Measurements from ENCODE around the gene CSMD2.

Gene CSMD2

GRCh38 chr1:33848205-33848937, 316.7 kb downstream of the CSMD2 start:
- H3K36me3 ChIP-seq (ENCODE audit: control insufficient read depth, insufficient read depth, low read length) = no peaks in the 10 kb centered on the region
- peaks cover 2% of the 10 kb centered on the region; the same call in 1 of the 2 replicates for H3K4me1 ChIP-seq (ENCODE audit: control insufficient read depth, insufficient read depth, low read length)
- H3K4me3 ChIP-seq (ENCODE audit: low read length) = no peak overlapping the region
- no peaks in the 10 kb centered on the region for H3K9me3 ChIP-seq (ENCODE audit: control insufficient read depth, insufficient read depth, low read length)
- no peak overlapping the region for H3K27ac ChIP-seq (ENCODE audit: low read length)
- no peak for DNase-seq (ENCODE audit: low read depth, low spot score)
- H3K27me3 ChIP-seq (ENCODE audit: control insufficient read depth, insufficient read depth, low read length) = no peaks in the 10 kb centered on the region
- no CpG with 5 or more reads among the region's 4 CpGs for WGBS (ENCODE audit: insufficient coverage, insufficient read length)

GRCh38 chr1:33846861-33847260, 318.2 kb downstream of the CSMD2 start:
- no peak overlapping the region for H3K27ac ChIP-seq (ENCODE audit: low read length)
- no CpG with 5 or more reads among the region's 8 CpGs for WGBS (ENCODE audit: insufficient coverage, insufficient read length)
- no peak for DNase-seq (ENCODE audit: low read depth, low spot score)
- H3K4me3 ChIP-seq (ENCODE audit: low read length) = no peak overlapping the region
- H3K27me3 ChIP-seq (ENCODE audit: control insufficient read depth, insufficient read depth, low read length) = no peaks in the 10 kb centered on the region
- H3K9me3 ChIP-seq (ENCODE audit: control insufficient read depth, insufficient read depth, low read length) = no peaks in the 10 kb centered on the region
- H3K36me3 ChIP-seq (ENCODE audit: control insufficient read depth, insufficient read depth, low read length) = no peaks in the 10 kb centered on the region
- H3K4me1 ChIP-seq (ENCODE audit: control insufficient read depth, insufficient read depth, low read length) = peaks cover 2% of the 10 kb centered on the region; the same call in 1 of the 2 replicates

GRCh38 chr1:33844166-33844565, 320.9 kb downstream of the CSMD2 start:
- H3K27me3 ChIP-seq (ENCODE audit: control insufficient read depth, insufficient read depth, low read length) = no peaks in the 10 kb centered on the region
- H3K36me3 ChIP-seq (ENCODE audit: control insufficient read depth, insufficient read depth, low read length) = no peaks in the 10 kb centered on the region
- no peak overlapping the region for H3K27ac ChIP-seq (ENCODE audit: low read length)
- no peak for DNase-seq (ENCODE audit: low read depth, low spot score)
- peaks cover 2% of the 10 kb centered on the region; the same call in 1 of the 2 replicates for H3K4me1 ChIP-seq (ENCODE audit: control insufficient read depth, insufficient read depth, low read length)
- H3K9me3 ChIP-seq (ENCODE audit: control insufficient read depth, insufficient read depth, low read length) = no peaks in the 10 kb centered on the region
- WGBS (ENCODE audit: insufficient coverage, insufficient read length) = no CpG with 5 or more reads among the region's 5 CpGs
- H3K4me3 ChIP-seq (ENCODE audit: low read length) = no peak overlapping the region

- H3K9me3 ChIP-seq (ENCODE audit: control insufficient read depth, insufficient read depth, low read length) = no peaks in the 10 kb centered on the region
- DNase-seq (ENCODE audit: low read depth, low spot score) = no peak
- no peak overlapping the region for H3K4me3 ChIP-seq (ENCODE audit: low read length)
- H3K36me3 ChIP-seq (ENCODE audit: control insufficient read depth, insufficient read depth, low read length) = no peaks in the 10 kb centered on the region
- H3K27ac ChIP-seq (ENCODE audit: low read length) = no peak overlapping the region
- no CpG with 5 or more reads among the region's 5 CpGs for WGBS (ENCODE audit: insufficient coverage, insufficient read length)
- H3K4me1 ChIP-seq (ENCODE audit: control insufficient read depth, insufficient read depth, low read length) = no peaks in the 10 kb centered on the region
- no peaks in the 10 kb centered on the region for H3K27me3 ChIP-seq (ENCODE audit: control insufficient read depth, insufficient read depth, low read length)
These were observed 322.7 kb downstream of the CSMD2 start for GRCh38 chr1:33842348-33842747.

GRCh38 chr1:33841494-33841893, 323.5 kb downstream of the CSMD2 start:
- no peak overlapping the region for H3K4me3 ChIP-seq (ENCODE audit: low read length)
- no peaks in the 10 kb centered on the region for H3K36me3 ChIP-seq (ENCODE audit: control insufficient read depth, insufficient read depth, low read length)
- no peaks in the 10 kb centered on the region for H3K9me3 ChIP-seq (ENCODE audit: control insufficient read depth, insufficient read depth, low read length)
- WGBS (ENCODE audit: insufficient coverage, insufficient read length) = no CpG with 5 or more reads among the region's 1 CpG
- no peak overlapping the region for H3K27ac ChIP-seq (ENCODE audit: low read length)
- DNase-seq (ENCODE audit: low read depth, low spot score) = no peak
- H3K4me1 ChIP-seq (ENCODE audit: control insufficient read depth, insufficient read depth, low read length) = no peaks in the 10 kb centered on the region
- H3K27me3 ChIP-seq (ENCODE audit: control insufficient read depth, insufficient read depth, low read length) = no peaks in the 10 kb centered on the region

DNA sequence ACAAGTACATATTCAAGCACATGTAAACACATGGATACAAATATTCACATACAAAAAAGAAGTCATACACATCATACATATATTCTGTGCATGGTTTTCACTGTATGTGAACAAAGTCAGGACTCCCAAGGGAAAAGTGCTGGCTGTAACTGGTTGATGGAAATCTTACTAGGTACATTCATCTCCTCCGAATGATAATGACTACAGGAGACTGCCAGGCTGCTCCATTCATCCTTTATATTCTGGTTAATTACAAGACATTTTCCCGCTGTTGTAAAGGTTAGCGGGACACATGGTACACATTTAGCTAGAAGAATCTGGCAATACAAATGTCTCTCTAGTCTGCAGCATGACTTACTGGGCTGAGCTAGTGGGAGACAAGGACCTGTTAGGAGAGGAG, 327.4 kb downstream of the CSMD2 start:
- Histone ChIP-seq H3K9me3 (ENCODE audit: control insufficient read depth, insufficient read depth, low read length) (no peaks in the 10 kb centered on the region), H3K4me1 (ENCODE audit: control insufficient read depth, insufficient read depth, low read length) (no peaks in the 10 kb centered on the region), H3K4me3 (ENCODE audit: low read length) (no peak overlapping the region), H3K27me3 (ENCODE audit: control insufficient read depth, insufficient read depth, low read length) (no peaks in the 10 kb centered on the region), H3K36me3 (ENCODE audit: control insufficient read depth, insufficient read depth, low read length) (no peaks in the 10 kb centered on the region), H3K27ac (ENCODE audit: low read length) (no peak overlapping the region)
- no peak for DNase-seq (ENCODE audit: low read depth, low spot score)
- no CpG with 5 or more reads among the region's 3 CpGs for WGBS (ENCODE audit: insufficient coverage, insufficient read length)

DNA sequence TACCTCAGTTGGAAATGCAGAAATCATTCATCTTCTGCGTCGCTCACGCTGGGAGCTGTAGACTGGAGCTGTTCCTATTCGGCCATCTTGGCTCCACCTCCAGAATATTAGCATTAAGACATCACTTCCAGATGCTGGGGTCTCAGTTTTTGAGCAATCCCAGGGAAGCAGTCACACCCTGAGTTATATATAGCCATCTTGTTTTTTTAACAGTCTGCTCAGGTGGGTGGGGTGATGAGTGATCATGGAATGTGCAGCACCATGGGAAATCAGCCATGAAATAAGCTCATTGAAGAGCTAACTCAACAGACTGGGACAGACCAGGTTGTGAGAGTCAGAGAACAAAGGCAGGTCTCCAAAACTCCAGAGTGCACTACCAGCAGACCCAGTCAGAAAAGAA, 328.1 kb downstream of the CSMD2 start:
- WGBS (ENCODE audit: insufficient coverage, insufficient read length) = no CpG with 5 or more reads among the region's 4 CpGs
- H3K27ac ChIP-seq (ENCODE audit: low read length) = no peak overlapping the region

DNA sequence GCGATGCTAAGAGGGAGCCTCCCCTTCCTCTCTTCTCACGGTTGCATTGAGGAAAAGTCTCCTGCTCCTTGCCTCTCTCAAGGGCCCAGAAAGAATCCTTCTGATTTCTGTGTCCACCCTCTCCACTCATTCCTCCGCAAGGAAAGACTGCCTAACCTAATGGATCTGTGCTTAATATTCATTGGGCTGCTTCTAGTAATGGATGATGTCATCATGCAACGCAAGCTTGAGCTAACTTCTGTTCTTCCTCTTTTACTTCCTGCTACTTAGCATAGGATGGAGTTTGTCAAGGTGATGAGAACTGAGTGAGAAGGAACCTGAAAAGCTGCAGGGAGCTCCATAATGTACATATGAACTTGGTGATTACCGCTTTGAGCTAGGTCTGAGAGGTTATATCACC, 336.4 kb downstream of the CSMD2 start:
- Histone ChIP-seq H3K27ac (ENCODE audit: low read length) (no peak overlapping the region), H3K36me3 (ENCODE audit: control insufficient read depth, insufficient read depth, low read length) (no peaks in the 10 kb centered on the region), H3K9me3 (ENCODE audit: control insufficient read depth, insufficient read depth, low read length) (peaks cover 2% of the 10 kb centered on the region), H3K4me1 (ENCODE audit: control insufficient read depth, insufficient read depth, low read length) (no peaks in the 10 kb centered on the region), H3K27me3 (ENCODE audit: control insufficient read depth, insufficient read depth, low read length) (no peaks in the 10 kb centered on the region), H3K4me3 (ENCODE audit: low read length) (no peak overlapping the region)
- no peak for DNase-seq (ENCODE audit: low read depth, low spot score)
- no CpG with 5 or more reads among the region's 5 CpGs for WGBS (ENCODE audit: insufficient coverage, insufficient read length)

More for the DNA sequence above, 328.1 kb downstream of the CSMD2 start:
- Histone ChIP-seq H3K9me3 (ENCODE audit: control insufficient read depth, insufficient read depth, low read length) (no peaks in the 10 kb centered on the region), H3K4me3 (ENCODE audit: low read length) (no peak overlapping the region), H3K27me3 (ENCODE audit: control insufficient read depth, insufficient read depth, low read length) (no peaks in the 10 kb centered on the region), H3K4me1 (ENCODE audit: control insufficient read depth, insufficient read depth, low read length) (no peaks in the 10 kb centered on the region), H3K36me3 (ENCODE audit: control insufficient read depth, insufficient read depth, low read length) (no peaks in the 10 kb centered on the region)
- DNase-seq (ENCODE audit: low read depth, low spot score) = no peak

DNA sequence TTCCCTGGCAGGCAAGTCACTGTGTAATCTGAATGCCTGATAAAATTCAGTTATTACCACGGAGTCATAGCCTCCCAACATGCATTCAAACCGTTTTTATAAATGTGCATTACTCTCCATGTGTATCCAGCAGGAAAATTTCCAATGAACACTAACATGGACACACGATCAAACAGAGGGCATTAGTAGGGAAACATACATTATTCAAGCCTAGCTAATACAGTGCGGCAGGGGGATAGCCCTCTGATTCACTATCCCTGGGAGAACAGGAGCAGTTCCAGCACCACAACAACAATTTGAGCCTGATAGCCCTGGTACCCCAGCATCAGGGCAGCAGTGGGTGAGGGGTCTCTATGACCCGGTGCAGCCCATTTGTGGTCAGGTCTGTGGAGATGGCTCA, 337.0 kb downstream of the CSMD2 start:
- H3K9me3 ChIP-seq (ENCODE audit: control insufficient read depth, insufficient read depth, low read length) = peaks cover 2% of the 10 kb centered on the region
- H3K27ac ChIP-seq (ENCODE audit: low read length) = no peak overlapping the region
- H3K4me3 ChIP-seq (ENCODE audit: low read length) = no peak overlapping the region
- no peaks in the 10 kb centered on the region for H3K4me1 ChIP-seq (ENCODE audit: control insufficient read depth, insufficient read depth, low read length)
- no peak for DNase-seq (ENCODE audit: low read depth, low spot score)
- no peaks in the 10 kb centered on the region for H3K27me3 ChIP-seq (ENCODE audit: control insufficient read depth, insufficient read depth, low read length)
- no CpG with 5 or more reads among the region's 5 CpGs for WGBS (ENCODE audit: insufficient coverage, insufficient read length)
- H3K36me3 ChIP-seq (ENCODE audit: control insufficient read depth, insufficient read depth, low read length) = no peaks in the 10 kb centered on the region

DNA sequence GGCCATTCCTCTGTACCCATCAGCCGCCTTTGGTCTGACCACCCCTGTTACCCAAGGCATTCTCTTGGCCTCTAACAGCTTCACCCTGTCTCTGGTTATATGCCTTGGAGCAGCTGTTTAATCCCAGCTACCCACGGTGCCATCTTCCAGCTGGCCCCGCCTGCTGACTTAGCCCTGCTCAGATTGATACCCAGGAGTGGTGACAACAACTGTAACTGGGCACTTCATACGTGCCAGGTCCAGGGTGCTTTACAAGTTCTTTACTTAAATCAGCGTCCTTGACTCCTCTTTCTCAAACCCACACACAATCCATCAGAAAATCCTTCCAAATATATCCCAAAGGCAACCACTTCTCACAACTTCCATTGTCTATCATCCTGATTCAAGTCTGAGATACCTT, 338.3 kb downstream of the CSMD2 start:
- Histone ChIP-seq H3K27me3 (ENCODE audit: control insufficient read depth, insufficient read depth, low read length) (no peaks in the 10 kb centered on the region), H3K4me3 (ENCODE audit: low read length) (no peak overlapping the region), H3K36me3 (ENCODE audit: control insufficient read depth, insufficient read depth, low read length) (no peaks in the 10 kb centered on the region), H3K9me3 (ENCODE audit: control insufficient read depth, insufficient read depth, low read length) (peaks cover 2% of the 10 kb centered on the region), H3K4me1 (ENCODE audit: control insufficient read depth, insufficient read depth, low read length) (no peaks in the 10 kb centered on the region), H3K27ac (ENCODE audit: low read length) (no peak overlapping the region)
- no peak for DNase-seq (ENCODE audit: low read depth, low spot score)
- WGBS (ENCODE audit: insufficient coverage, insufficient read length) = no CpG with 5 or more reads among the region's 5 CpGs

GRCh38 chr1:33826311-33826710, 338.7 kb downstream of the CSMD2 start:
- H3K9me3 ChIP-seq (ENCODE audit: control insufficient read depth, insufficient read depth, low read length) = peaks cover 2% of the 10 kb centered on the region
- H3K27me3 ChIP-seq (ENCODE audit: control insufficient read depth, insufficient read depth, low read length) = no peaks in the 10 kb centered on the region
- H3K27ac ChIP-seq (ENCODE audit: low read length) = no peak overlapping the region
- H3K36me3 ChIP-seq (ENCODE audit: control insufficient read depth, insufficient read depth, low read length) = no peaks in the 10 kb centered on the region
- H3K4me1 ChIP-seq (ENCODE audit: control insufficient read depth, insufficient read depth, low read length) = no peaks in the 10 kb centered on the region
- no peak overlapping the region for H3K4me3 ChIP-seq (ENCODE audit: low read length)
- no peak for DNase-seq (ENCODE audit: low read depth, low spot score)

Measured in iPS DF 6.9 (cell line).